Mucosa of stomach (tissue), 1 donor: ENCODE results near the gene ELMO3.

Experiments used
- H3K27me3 ChIP-seq: one replicate; pipeline ENCODE4 v1.7.0; 2013; ENCODE audit warnings: mild to moderate bottlenecking, low read length; ENCODE audit not compliant: control insufficient read depth, insufficient read depth
- H3K36me3 ChIP-seq: one replicate; pipeline ENCODE4 v1.7.0; 2013; ENCODE audit warnings: low read length; ENCODE audit not compliant: control insufficient read depth, insufficient read depth
- H3K4me1 ChIP-seq: one replicate; pipeline ENCODE4 v1.7.0; 2013; ENCODE audit warnings: mild to moderate bottlenecking, low read length; ENCODE audit not compliant: control insufficient read depth, insufficient read depth
- H3K4me3 ChIP-seq: one replicate; pipeline ENCODE4 v1.7.0; 2013; ENCODE audit warnings: low read length
- H3K9ac ChIP-seq: one replicate; pipeline ENCODE4 v1.7.0; 2013; ENCODE audit warnings: mild to moderate bottlenecking, low read length, moderate library complexity
- H3K9me3 ChIP-seq: one replicate; pipeline ENCODE4 v1.7.0; 2013; ENCODE audit warnings: mild to moderate bottlenecking, low read length, moderate library complexity; ENCODE audit not compliant: control insufficient read depth
- donor health status: Pancreatic carcinoma.

The ELMO3 gene

DNA sequence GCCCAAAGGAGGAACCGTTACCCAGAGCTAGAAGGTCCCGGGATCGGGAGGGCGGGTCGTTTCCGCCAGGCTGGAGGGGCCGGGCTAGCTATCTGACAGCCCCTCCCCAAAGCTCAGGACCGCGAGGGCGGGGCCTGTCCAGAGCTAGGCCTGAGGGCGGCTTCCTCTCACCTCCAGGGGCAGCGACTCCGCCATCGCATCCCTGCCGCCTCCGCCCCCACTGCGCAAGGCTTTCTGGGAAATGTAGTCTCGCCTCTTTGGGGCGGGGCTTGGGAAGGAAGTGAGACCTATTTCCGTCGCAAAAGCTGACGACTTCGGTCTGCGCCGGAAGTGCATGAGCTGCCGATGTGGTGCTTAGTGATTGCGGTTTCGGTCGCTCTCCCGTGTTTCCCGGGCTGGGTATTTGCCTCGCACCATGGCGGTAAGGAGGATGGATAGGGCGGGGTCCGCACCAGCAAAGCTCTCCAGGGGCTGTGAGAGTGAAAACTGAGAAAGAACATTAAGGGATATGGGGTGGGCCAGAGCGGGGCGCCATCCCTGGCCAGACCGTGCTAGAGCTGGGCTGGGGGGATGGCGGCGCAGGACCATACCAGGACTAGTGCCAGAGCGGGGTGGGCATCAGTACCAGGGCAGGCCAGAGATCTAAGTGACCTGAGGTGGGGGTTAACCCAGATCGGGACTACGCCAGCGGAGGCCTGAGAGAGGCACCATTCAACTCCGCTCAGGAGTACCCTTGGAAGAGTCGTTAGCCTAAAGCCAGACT lies 28.1 kb downstream of the ELMO3 start, which contains the start of gene TMEM208:
Gene TMEM208 (plus strand): TSS at position 327 of the 763 bp plus-strand sequence. CDS start 89 bp downstream, at position 416.
- Histone ChIP-seq H3K9me3 (no peaks in the 10 kb centered on the region), H3K9ac (peak within 1 kb of the TSS; percentile 82), H3K36me3 (peaks cover 9% of the 10 kb centered on the region), H3K4me3 (peak within 1 kb of the TSS; percentile 93), H3K27me3 (no peaks in the 10 kb centered on the region), H3K4me1 (peaks cover 24% of the 10 kb centered on the region)

GRCh38 chr16:67227567-67227921 lies 28.6 kb downstream of the ELMO3 start:
- Histone ChIP-seq H3K27me3 (no peaks in the 10 kb centered on the region), H3K4me3 (peak overlapping the region; percentile 93), H3K36me3 (peaks cover 9% of the 10 kb centered on the region), H3K4me1 (peaks cover 24% of the 10 kb centered on the region), H3K9ac (peak overlapping the region; percentile 82), H3K9me3 (no peaks in the 10 kb centered on the region)

GRCh38 chr16:67228034-67228785 lies 29.3 kb downstream of the ELMO3 start:
- peaks cover 24% of the 10 kb centered on the region for H3K4me1 ChIP-seq
- H3K4me3 ChIP-seq = peak overlapping the region; percentile 93
- no peaks in the 10 kb centered on the region for H3K27me3 ChIP-seq
- peak overlapping the region; percentile 82 for H3K9ac ChIP-seq
- H3K9me3 ChIP-seq = no peaks in the 10 kb centered on the region
- peaks cover 9% of the 10 kb centered on the region for H3K36me3 ChIP-seq

DNA sequence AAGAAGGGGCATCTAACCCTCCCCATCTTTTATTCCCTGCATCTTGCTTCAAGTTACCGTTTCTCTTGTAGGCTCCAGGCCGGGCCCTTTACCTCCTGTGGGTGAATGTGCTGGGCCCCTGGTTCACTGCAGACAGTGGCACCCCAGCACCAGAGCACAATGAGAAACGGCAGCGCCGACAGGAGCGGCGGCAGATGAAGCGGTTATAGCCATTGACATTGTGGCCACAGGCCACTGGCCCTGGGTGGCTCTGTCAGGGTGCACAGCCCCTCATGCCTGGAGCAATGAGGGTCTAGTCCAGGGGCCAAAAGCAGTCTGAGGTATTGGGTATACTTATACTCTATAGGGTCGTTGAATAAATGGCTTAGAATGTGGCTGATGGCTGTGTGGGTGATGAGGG lies 30.0 kb downstream of the ELMO3 start:
- Histone ChIP-seq H3K4me1 (peaks cover 20% of the 10 kb centered on the region), H3K36me3 (peaks cover 9% of the 10 kb centered on the region), H3K4me3 (no peak overlapping the region), H3K9me3 (no peaks in the 10 kb centered on the region), H3K9ac (no peak overlapping the region), H3K27me3 (no peaks in the 10 kb centered on the region)

GRCh38 chr16:67229906-67230808 lies 31.2 kb downstream of the ELMO3 start:
- H3K27me3 ChIP-seq = no peaks in the 10 kb centered on the region
- no peak overlapping the region for H3K4me3 ChIP-seq
- no peaks in the 10 kb centered on the region for H3K9me3 ChIP-seq
- H3K4me1 ChIP-seq = peaks cover 12% of the 10 kb centered on the region
- H3K36me3 ChIP-seq = peaks cover 9% of the 10 kb centered on the region
- no peak overlapping the region for H3K9ac ChIP-seq

DNA sequence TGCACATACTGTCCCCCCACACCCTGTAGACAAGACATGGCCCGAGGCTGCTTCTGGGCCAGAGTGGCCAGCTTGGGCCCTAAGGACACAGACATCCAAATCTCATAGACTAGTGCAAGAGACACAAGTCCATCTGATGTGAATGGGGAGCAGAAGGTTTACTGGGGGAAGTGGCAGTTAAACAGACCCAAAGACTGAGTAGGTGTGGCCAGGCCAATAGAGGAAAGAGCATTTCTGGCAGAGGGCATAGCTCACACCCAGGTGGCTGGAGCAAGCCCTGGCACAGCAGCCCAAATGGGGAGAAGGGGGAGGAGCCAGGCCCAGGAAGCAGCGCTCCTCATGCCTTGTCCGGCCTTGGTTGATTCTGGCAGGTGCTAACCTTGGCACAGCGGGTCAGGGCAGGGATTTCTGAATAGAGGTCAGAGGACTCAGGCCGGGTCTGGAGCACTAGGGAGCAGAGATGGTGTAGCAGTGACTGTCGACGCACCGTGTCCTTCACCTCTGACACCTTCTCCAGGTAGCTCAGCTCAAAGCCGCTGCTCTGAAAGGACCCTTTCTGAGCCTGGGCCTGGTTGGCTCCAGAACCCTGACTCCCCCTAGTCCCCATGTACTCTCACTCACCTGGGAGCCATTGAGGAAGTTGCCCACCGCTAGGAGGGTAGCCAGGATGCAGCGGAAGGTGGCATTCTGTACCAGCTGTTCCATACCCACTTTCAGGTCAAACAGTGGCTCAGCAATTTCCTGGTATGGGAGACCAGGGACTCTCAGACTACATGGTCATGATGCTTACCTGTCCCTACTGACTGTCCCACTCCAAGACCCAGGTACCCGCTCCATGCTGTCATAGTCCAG lies 32.1 kb downstream of the ELMO3 start:
- Histone ChIP-seq H3K4me3 (no peak overlapping the region), H3K36me3 (peaks cover 15% of the 10 kb centered on the region), H3K27me3 (no peaks in the 10 kb centered on the region), H3K9me3 (no peaks in the 10 kb centered on the region), H3K9ac (no peak overlapping the region), H3K4me1 (peaks cover 12% of the 10 kb centered on the region)

DNA sequence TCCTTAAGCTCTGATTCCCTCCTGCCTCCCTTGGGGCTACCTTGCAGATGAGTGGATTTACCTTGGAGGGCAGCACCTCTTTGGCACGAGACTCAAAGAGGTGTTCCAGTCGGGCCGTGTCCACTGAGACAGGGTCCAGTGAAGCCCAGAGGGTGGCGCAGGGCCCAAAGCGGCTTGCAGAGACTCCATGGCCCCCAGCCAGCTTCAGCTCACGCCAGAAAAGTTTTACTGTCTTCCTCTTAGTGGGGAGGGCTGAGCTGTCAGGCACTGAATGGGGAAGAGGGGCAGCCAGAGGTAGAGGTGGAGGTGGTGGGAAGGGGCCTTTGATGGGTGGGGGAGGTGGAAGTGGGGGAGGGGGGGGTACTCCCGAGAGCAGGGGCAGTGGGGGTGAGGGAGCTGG lies 34.7 kb downstream of the ELMO3 start:
- no peaks in the 10 kb centered on the region for H3K27me3 ChIP-seq
- H3K4me1 ChIP-seq = no peaks in the 10 kb centered on the region
- H3K4me3 ChIP-seq = no peak overlapping the region
- no peaks in the 10 kb centered on the region for H3K9me3 ChIP-seq
- H3K36me3 ChIP-seq = peaks cover 23% of the 10 kb centered on the region
- H3K9ac ChIP-seq = no peak overlapping the region

- Histone ChIP-seq H3K4me3 (no peak overlapping the region), H3K36me3 (peaks cover 23% of the 10 kb centered on the region), H3K27me3 (no peaks in the 10 kb centered on the region), H3K9me3 (no peaks in the 10 kb centered on the region), H3K9ac (no peak overlapping the region), H3K4me1 (no peaks in the 10 kb centered on the region)
Measured at GRCh38 chr16:67234180-67234597, 35.3 kb downstream of the ELMO3 start.

DNA sequence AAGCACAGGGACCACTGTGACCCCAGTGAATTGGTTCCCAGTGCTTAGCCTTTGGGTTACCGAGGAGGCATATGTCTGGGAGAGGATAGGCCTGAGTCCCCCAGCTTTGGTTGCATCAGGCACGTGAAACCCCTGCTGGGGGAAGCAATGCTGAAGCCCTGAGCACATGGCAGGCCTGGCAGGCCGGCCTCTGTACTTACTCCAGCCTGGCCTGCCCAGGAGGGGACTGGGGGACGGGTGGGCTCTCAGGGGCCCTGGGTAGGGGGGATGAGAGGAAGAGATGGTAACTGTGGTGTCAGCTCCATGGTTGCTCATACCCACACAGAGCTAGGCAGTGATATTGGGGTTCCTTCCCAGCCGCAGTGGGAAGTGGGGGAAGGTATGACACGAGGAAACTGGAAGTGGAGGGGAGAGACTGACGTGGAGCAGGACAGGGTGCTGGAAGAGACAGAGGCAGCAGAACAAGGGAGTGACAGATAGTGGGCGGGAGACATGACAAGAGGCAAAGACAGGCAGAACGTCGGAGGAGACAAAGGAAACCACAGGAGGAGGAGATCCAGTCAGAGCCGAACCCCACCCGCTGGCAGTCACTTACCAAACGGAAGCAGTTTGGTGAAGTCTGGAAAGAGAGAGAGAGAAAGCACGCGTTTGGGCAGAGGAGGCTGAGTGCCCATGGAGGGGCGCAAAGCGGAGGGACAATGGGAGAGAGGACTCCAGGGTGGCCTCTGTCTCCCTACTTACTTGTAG lies 37.1 kb downstream of the ELMO3 start:
- Histone ChIP-seq H3K9ac (no peak overlapping the region), H3K4me3 (no peak overlapping the region), H3K9me3 (no peaks in the 10 kb centered on the region), H3K36me3 (peaks cover 23% of the 10 kb centered on the region), H3K27me3 (no peaks in the 10 kb centered on the region), H3K4me1 (peaks cover 6% of the 10 kb centered on the region)

GRCh38 chr16:67236563-67237395 lies 37.8 kb downstream of the ELMO3 start:
- H3K4me1 ChIP-seq = peaks cover 14% of the 10 kb centered on the region
- no peak overlapping the region for H3K9ac ChIP-seq
- H3K9me3 ChIP-seq = no peaks in the 10 kb centered on the region
- no peaks in the 10 kb centered on the region for H3K27me3 ChIP-seq
- peaks cover 16% of the 10 kb centered on the region for H3K36me3 ChIP-seq
- no peak overlapping the region for H3K4me3 ChIP-seq
